ENCODE results near the gene RHOT1. TPM values are rescaled to one million over a fixed set of nuclear protein-coding genes. Genes with fewer than 3 reads are reported as not detected.

RHOT1 gene
- total RNA-seq, 1 donor from 2014 or later, result 34.6 TPM

DNA sequence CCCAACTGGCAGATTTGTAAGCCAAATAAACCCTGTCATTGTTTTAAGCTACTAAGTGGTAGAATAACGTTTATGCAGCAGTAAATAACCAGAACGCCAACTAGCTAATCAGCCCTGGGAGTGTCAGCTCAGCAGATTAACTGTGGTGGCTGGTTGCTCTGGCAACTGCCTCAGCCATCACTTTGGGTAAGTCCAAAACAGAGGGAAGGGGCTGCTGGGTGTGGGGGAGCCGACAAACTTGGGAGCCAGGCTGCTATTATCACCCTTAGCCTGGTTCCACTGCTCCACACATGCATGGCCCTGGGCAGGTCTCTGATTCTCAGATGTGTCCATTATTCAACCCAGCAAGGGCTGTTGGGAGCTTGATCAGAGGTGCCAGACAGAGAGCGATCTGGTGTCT lies 22.2 kb upstream of the RHOT1 start:
- DNase-seq (ENCODE audit: low spot score in 2 of 2, unreplicated experiment in 2 of 2), result no peak
- H3K27me3 Mint-ChIP-seq (ENCODE audit: low read depth), result peaks cover 5% of the 10 kb centered on the region
- no peaks in the 10 kb centered on the region for H3K9me3 Mint-ChIP-seq
- TF ChIP-seq, protein P1, sequence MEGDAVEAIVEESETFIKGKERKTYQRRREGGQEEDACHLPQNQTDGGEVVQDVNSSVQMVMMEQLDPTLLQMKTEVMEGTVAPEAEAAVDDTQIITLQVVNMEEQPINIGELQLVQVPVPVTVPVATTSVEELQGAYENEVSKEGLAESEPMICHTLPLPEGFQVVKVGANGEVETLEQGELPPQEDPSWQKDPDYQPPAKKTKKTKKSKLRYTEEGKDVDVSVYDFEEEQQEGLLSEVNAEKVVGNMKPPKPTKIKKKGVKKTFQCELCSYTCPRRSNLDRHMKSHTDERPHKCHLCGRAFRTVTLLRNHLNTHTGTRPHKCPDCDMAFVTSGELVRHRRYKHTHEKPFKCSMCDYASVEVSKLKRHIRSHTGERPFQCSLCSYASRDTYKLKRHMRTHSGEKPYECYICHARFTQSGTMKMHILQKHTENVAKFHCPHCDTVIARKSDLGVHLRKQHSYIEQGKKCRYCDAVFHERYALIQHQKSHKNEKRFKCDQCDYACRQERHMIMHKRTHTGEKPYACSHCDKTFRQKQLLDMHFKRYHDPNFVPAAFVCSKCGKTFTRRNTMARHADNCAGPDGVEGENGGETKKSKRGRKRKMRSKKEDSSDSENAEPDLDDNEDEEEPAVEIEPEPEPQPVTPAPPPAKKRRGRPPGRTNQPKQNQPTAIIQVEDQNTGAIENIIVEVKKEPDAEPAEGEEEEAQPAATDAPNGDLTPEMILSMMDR (IDR thresholded peaks at IDR 0.05; ENCODE audit: unreplicated experiment), result no peak
- no peak overlapping the region for H3K27ac Mint-ChIP-seq
- peaks cover 2% of the 10 kb centered on the region for H3K4me1 Mint-ChIP-seq
- no peaks in the 10 kb centered on the region for H3K36me3 Mint-ChIP-seq
- no peak overlapping the region for H3K4me3 Mint-ChIP-seq

DNA sequence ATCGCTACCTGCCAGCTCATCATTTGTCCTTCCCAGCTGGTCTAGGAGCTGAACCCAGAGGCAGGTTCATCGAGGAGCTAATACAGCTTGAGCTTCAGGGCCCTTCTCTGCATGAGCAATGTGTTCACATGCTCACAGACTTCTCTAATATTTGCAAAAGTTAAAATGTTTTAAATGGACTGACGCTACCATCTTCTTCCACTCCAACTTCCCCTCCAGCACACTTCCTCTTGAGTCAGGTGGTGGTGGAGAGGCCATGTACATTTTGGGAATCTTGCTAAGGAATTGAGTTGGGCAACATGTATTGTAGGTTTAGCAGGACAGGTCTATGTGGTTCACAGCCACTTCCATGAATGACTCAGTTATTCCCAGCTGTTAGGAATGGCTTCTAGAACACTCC lies 21.6 kb upstream of the RHOT1 start:
- peaks cover 5% of the 10 kb centered on the region for H3K27me3 Mint-ChIP-seq (ENCODE audit: low read depth)
- no peak for DNase-seq (ENCODE audit: low spot score in 2 of 2, unreplicated experiment in 2 of 2)

DNA sequence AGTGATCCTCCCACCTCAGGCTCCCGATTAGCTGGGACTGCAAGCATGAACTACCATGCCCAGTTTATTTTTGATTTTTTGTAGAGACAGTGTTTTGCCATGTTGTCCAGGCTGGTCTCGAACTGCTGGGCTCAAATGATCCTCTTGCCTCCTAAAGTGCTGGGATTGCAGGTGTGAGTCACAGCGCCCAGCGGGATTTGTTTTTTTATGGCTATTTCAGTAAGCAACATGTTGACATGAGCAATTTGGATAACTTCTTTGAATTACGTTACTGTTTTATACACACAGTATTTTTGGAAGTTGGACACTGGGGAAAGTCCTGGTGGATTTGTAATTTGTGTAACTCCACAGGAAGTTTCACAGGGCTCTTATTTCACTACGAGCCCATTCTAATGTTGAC lies 18.5 kb upstream of the RHOT1 start:
- no peaks in the 10 kb centered on the region for H3K9me3 Mint-ChIP-seq
- H3K27ac Mint-ChIP-seq, result no peak overlapping the region
- DNase-seq (ENCODE audit: low spot score in 2 of 2, unreplicated experiment in 2 of 2), result no peak
- H3K27me3 Mint-ChIP-seq (ENCODE audit: low read depth), result no peaks in the 10 kb centered on the region
- peaks cover 14% of the 10 kb centered on the region for H3K4me1 Mint-ChIP-seq
- no peaks in the 10 kb centered on the region for H3K36me3 Mint-ChIP-seq
- H3K4me3 Mint-ChIP-seq, result no peak overlapping the region
- TF ChIP-seq, protein P1 (IDR thresholded peaks at IDR 0.05; ENCODE audit: unreplicated experiment), result no peak

More for the DNA sequence above, 21.6 kb upstream of the RHOT1 start:
- H3K4me3 Mint-ChIP-seq, result no peak overlapping the region
- H3K27ac Mint-ChIP-seq, result no peak overlapping the region
- TF ChIP-seq, protein P1 (IDR thresholded peaks at IDR 0.05; ENCODE audit: unreplicated experiment), result no peak
- H3K9me3 Mint-ChIP-seq, result no peaks in the 10 kb centered on the region
- peaks cover 2% of the 10 kb centered on the region for H3K4me1 Mint-ChIP-seq
- no peaks in the 10 kb centered on the region for H3K36me3 Mint-ChIP-seq

- Mint-ChIP-seq H3K27ac (peak overlapping the region; percentile 57), H3K9me3 (no peaks in the 10 kb centered on the region), H3K4me1 (peaks cover 21% of the 10 kb centered on the region), H3K4me3 (no peak overlapping the region), H3K27me3 (ENCODE audit: low read depth) (no peaks in the 10 kb centered on the region), H3K36me3 (no peaks in the 10 kb centered on the region)
- TF ChIP-seq, protein P1 (IDR thresholded peaks at IDR 0.05; ENCODE audit: unreplicated experiment), result no peak
- no peak for DNase-seq (ENCODE audit: low spot score in 2 of 2, unreplicated experiment in 2 of 2)
These were observed 17.1 kb upstream of the RHOT1 start for GRCh38 chr17:32124985-32125847.

- Mint-ChIP-seq H3K27me3 (ENCODE audit: low read depth) (no peaks in the 10 kb centered on the region), H3K9me3 (peaks cover 3% of the 10 kb centered on the region), H3K4me3 (no peak overlapping the region), H3K4me1 (peaks cover 21% of the 10 kb centered on the region), H3K36me3 (peaks cover 5% of the 10 kb centered on the region), H3K27ac (peak overlapping the region; percentile 57)
- no peak for DNase-seq (ENCODE audit: low spot score in 2 of 2, unreplicated experiment in 2 of 2)
- TF ChIP-seq, protein P1 (IDR thresholded peaks at IDR 0.05; ENCODE audit: unreplicated experiment), result no peak
These were observed 16.5 kb upstream of the RHOT1 start for GRCh38 chr17:32125848-32126153.

All from mesothelial cell of epicardium (in vitro differentiated cells).